ENCODE results near the gene CTXN1. TPM values are rescaled to one million over a fixed set of nuclear protein-coding genes. Genes with fewer than 3 reads are reported as not detected.

The CTXN1 gene
- total and polyA plus RNA-seq, 12 donors: 1.3 to 17.9 (median 10.6) TPM; not detected in 1

DNA sequence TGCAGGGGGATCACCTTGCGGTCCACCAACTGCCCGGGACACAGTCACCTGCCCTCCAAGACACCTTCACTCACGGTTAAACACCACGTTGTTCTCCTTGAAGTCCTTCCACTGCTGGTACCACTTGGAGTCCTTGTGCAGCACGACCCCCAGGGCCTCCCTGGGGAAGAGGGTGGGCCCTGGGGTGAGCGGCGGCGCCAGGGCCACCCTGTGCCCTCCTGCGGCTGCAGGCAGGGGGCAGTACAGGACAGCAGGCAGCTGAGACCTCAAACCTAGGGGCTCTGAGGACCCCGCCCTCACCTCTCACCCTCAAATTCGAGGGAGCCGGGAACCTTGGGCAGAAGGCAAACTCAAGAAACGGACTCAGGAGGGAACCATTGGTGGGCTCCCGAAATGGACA lies 7.5 kb upstream of the CTXN1 start:
- Histone ChIP-seq H3K9me3 (replicated peaks in 1 of 3) (no peaks in the 10 kb centered on the region), H3K27me3 (no peaks in the 10 kb centered on the region), H3K4me1 (replicated peaks in 1 of 2) (peaks cover 11 to 17% of the 10 kb centered on the region in 2 donors), H3K4me3 (no peak overlapping the region), H3K27ac (no peak overlapping the region), H3K36me3 (replicated peaks in 1 of 2) (peaks cover 0 to 81% of the 10 kb centered on the region in 2 donors)
- no peak for TF ChIP-seq POLR2A (IDR thresholded peaks at IDR 0.05)
- TF ChIP-seq, protein P1, sequence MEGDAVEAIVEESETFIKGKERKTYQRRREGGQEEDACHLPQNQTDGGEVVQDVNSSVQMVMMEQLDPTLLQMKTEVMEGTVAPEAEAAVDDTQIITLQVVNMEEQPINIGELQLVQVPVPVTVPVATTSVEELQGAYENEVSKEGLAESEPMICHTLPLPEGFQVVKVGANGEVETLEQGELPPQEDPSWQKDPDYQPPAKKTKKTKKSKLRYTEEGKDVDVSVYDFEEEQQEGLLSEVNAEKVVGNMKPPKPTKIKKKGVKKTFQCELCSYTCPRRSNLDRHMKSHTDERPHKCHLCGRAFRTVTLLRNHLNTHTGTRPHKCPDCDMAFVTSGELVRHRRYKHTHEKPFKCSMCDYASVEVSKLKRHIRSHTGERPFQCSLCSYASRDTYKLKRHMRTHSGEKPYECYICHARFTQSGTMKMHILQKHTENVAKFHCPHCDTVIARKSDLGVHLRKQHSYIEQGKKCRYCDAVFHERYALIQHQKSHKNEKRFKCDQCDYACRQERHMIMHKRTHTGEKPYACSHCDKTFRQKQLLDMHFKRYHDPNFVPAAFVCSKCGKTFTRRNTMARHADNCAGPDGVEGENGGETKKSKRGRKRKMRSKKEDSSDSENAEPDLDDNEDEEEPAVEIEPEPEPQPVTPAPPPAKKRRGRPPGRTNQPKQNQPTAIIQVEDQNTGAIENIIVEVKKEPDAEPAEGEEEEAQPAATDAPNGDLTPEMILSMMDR (IDR thresholded peaks at IDR 0.05): peak in 1 of 6 experiments; percentile 5
- intact Hi-C loops (cut with DNase I): no loop called here
- WGBS, 4 donors: 84 to 86% (median 86%) methylated on average over 12 to 14 of the region's 14 CpGs
- DNase-seq: no peak

DNA sequence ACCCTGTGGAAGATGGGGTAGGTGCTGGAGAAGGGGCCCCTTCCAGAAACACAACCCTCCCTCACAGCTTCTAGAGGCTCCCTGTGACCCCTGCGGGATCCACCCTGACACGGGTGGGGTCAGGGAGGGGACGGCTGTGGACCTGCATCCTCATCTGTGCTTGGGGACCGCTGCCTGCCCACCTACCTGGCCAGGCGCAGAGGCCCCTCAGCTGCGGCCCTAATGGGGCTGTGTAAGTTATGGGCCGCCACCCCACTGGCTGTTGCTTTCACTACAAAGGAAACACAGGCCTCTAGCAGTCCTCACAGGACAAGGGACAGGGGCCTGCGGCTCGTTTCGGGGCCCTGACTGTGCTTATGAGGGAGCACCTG lies 7.0 kb upstream of the CTXN1 start:
- peaks cover 16 to 22% of the 10 kb centered on the region in 2 donors for H3K4me1 ChIP-seq (replicated peaks in 1 of 2)
- H3K4me3 ChIP-seq: no peak overlapping the region
- no peak overlapping the region for H3K27ac ChIP-seq

DNA sequence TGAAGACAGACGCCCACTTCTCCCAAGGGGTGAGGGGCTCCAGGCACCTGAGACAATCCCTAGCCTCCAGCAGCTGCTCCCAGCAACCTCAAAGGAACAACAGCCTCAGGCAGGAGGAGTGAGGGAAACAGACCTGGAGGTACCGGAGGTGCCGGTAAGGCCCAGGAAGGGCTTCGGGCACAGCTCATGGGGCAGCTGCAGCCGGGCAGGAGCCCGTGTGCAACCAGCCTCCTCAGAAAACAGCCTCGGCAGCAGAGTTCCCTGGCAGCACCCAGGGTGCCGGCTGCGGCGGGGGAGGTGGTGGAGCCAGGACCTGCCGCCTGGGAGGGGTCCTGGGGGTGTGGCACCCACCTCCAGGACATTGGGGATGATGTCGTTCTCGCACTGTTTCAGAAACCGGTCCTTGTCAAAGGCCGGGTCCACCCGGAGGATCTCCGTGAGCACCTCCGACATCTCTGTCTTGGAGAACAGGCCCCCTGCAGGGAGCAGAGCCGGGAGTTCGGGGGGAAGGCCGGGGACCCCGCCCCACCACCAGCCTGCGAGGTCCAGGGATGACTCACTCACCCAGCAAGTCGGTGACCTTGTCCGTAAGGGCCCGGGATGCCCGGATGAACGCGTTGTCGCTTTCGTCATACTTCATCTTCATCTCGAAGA lies 6.5 kb upstream of the CTXN1 start:
- DNase-seq: peak in 5 of 7 donors; percentile 34 to 63 (median 52)
- Histone ChIP-seq H3K27me3 (no peaks in the 10 kb centered on the region), H3K36me3 (replicated peaks in 1 of 2) (peaks cover 0 to 71% of the 10 kb centered on the region in 2 donors), H3K9me3 (replicated peaks in 1 of 3) (no peaks in the 10 kb centered on the region), H3K4me1 (replicated peaks in 1 of 2) (peaks cover 21 to 27% of the 10 kb centered on the region in 2 donors), H3K4me3 (no peak overlapping the region), H3K27ac (peak overlapping the region in 1 of 5 donors; percentile 44)
- TF ChIP-seq, protein P1 (IDR thresholded peaks at IDR 0.05): no peak
- no peak for TF ChIP-seq POLR2A (IDR thresholded peaks at IDR 0.05)
- intact Hi-C loops (cut with DNase I): no loop called here
- 68 to 86% (median 78%) methylated on average over 7 to 32 of the region's 32 CpGs for WGBS, 4 donors

More for the DNA sequence above, 7.0 kb upstream of the CTXN1 start:
- no peaks in the 10 kb centered on the region for H3K27me3 ChIP-seq
- TF ChIP-seq, protein P1 (IDR thresholded peaks at IDR 0.05): no peak
- TF ChIP-seq POLR2A (IDR thresholded peaks at IDR 0.05): no peak
- H3K36me3 ChIP-seq (replicated peaks in 1 of 2): peaks cover 0 to 76% of the 10 kb centered on the region in 2 donors
- DNase-seq: peak in 1 of 7 donors; percentile 24
- 84 to 98% (median 88%) methylated on average over 6 to 10 of the region's 10 CpGs; no CpG with 5 or more reads in 1 of the 4 donors for WGBS, 4 donors
- H3K9me3 ChIP-seq (replicated peaks in 1 of 3): no peaks in the 10 kb centered on the region
- intact Hi-C loops (cut with DNase I): no loop called here

DNA sequence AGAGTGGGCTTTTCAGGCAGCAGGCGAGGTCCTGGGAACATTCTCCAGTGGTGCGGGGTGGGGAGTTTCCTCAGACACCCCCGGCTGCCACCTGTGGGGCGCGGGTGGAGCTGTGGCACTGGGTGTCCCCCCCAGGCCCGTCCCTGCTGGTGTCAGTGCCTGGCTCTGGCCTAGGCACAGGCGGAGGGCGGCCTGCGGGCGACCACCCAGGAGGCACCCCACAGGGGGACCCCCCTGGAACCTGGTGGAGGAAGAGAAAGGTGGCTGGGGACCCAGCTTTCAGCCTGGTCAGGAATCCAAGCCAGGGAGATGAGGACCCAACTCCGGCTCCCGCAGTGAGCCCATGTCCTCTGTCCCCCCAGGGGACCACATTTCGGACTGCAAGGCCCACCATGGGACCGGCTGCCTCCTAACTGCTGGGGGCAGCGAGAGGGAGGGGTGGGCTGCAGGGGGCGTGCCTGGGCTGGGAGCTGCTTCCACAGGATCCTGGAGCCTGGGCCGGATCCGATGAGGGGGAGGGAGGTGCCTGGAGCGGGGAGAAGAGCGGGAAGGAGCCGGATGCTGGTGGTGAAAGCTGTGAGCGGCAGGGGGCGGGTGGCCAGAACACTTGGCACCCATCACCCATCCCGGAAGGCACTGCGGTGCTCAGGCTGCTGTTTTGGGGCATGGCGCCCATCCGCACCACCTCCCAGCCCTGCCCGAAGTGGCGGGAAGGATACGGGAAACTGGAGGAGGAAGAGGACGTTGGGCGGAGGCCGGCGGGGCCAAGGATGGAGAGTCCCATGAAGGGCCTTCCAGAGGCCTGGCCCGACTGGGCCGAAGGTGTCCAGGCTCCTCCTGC lies 5.5 kb upstream of the CTXN1 start:
- peak in 2 of 7 donors; percentile 34 to 36 for DNase-seq
- H3K4me3 ChIP-seq: no peak overlapping the region
- TF ChIP-seq, protein P1 (IDR thresholded peaks at IDR 0.05): no peak
- TF ChIP-seq POLR2A (IDR thresholded peaks at IDR 0.05): no peak
- WGBS, 4 donors: 92 to 95% (median 94%) methylated on average over 25 to 36 of the region's 36 CpGs
- H3K27me3 ChIP-seq: no peaks in the 10 kb centered on the region
- peaks cover 0 to 62% of the 10 kb centered on the region in 2 donors for H3K36me3 ChIP-seq (replicated peaks in 1 of 2)
- H3K9me3 ChIP-seq (replicated peaks in 1 of 3): no peaks in the 10 kb centered on the region
- H3K4me1 ChIP-seq (replicated peaks in 1 of 2): peaks cover 31 to 35% of the 10 kb centered on the region in 2 donors
- no peak overlapping the region for H3K27ac ChIP-seq
- intact Hi-C loops (cut with DNase I): no loop called here

All from adrenal gland (tissue), 12 donors.